Measurements from ENCODE around the gene DBNL.

Gene DBNL

DNA sequence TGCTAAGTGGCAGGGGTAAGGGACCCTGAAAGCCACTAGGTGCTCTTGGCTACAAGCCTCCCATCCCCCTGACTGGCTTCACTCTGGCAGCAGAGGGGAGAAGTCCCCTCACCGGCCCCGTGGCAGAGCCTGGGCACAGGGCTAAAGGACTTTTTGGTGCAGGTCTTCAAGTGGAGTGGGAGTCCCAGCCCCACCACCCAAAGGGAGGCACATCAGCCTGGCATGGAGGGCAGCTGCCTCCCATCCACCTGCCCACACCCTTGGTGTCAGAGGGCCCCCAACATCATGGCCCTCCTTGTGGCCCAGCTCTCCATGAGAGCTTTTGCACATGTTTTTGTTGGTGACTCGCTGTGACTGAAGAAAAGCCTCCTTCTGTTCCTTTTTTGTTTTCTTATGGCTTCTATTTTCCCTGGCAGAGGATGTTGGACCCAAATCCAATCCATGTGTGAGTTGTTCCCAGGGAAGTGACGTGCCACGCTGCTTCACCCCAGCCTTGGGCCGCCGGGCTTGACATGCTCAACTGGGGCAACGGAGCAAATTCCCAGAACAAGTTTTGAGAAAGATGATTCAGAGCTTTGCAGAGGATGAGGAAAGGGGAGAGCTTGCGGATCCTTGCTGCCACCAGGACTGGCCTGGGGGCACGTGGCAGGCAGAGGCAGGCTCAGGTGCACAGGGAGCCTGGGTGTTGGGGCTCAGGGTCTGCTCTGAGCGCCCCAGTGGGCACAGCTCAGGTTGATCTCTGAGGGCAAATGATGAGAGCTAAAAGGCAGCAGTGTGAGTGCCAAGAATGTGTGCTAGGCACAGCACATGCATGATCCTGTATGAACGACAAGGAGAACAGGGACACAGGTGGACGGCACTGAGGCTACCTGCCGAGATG is 57.7 kb downstream of the DBNL start:
- no peak for DNase-seq

DNA sequence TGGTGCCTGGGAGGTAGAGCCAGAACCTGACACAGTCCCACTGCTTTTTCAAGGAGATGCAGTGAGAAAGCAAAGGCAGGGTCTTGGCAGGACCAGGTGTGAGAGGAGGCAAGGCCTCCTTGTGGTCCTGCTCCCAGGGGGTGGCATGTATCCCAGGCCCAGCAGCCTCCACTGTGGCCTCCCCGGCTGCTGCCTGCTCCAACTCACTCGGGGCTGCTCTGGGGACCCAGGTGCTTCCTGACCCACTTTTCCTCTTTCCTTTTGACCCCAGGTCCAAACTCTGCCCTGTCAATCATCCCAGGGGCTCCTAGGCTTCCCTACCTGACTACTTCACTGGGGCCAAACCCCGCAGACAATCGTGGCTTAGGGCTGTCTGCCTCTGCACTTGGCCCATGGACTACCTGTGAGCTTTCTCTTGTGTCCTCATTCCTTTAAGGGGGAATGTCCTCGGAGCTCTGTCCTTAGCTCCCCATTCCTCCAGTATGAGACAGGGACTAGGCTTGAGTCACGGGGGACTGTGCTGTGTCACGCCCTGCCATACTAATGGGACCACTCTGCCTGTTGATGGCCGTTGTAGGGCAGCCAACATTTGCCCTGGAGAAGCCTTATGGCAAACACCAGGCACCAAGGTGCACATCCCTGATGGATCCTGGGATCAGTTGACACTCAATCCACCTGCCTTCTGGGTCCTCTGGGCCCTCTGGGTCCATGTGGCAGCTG is 58.5 kb downstream of the DBNL start:
- no peak for DNase-seq

DNA sequence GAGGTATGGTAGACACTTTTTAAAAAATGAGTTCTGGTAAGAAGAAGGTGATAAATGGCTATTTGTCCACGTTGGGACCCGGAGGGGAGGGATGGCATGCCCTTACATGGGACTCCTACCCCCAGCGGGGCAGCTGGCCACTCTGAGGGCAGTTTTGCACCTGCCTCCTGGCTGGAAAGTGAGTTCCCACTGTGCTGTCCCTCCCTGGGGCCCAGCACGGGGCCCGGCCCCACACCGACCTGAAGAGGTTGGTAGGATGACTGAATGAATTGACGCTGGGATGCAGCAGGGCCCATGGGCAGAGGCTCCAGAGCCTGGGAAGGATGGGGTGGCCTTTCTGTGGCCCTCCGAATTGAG is 59.0 kb downstream of the DBNL start:
- no peak for DNase-seq

DNA sequence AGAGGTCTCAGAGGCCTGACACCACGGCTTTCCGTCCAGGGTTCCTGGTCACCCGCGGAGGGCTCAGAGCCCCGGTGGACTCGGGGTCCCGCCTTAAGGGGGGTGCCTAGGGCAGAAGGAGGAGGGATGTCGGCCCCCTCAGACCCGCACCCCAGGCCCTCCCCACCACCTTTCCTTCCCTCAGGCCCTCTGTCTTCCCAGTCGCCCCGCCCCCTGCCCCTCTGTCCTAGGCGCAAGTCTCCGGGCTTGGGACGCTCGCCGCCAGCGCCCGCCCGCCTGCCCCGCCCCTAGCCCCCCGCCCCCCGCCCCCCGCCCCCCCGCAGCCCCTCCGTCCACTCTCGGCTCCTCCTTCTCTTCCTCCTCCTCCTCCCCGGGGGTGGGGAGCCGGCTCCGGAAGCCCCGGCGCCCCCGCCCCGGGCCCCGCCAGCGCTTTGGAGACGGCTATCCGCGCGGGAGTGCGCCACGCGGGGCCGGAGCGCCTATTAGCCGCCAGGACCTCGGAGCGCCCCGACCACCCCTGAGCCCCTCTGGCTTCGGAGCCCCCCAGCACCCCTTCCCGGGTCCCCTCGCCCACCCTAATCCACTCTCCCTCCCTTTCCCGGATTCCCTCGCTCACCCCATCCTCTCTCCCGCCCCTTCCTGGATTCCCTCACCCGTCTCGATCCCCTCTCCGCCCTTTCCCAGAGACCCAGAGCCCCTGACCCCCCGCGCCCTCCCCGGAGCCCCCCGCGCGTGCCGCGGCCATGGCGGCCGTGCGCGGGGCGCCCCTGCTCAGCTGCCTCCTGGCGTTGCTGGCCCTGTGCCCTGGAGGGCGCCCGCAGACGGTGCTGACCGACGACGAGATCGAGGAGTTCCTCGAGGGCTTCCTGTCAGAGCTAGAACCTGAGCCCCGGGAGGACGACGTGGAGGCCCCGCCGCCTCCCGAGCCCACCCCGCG is 59.7 kb downstream of the DBNL start, which contains the start of gene AEBP1:
Gene AEBP1, plus strand, starts transcription at position 423 of the 937 bp plus-strand sequence. Its CDS starts 321 bp downstream, at position 744.
- DNase-seq = no peak

DNA sequence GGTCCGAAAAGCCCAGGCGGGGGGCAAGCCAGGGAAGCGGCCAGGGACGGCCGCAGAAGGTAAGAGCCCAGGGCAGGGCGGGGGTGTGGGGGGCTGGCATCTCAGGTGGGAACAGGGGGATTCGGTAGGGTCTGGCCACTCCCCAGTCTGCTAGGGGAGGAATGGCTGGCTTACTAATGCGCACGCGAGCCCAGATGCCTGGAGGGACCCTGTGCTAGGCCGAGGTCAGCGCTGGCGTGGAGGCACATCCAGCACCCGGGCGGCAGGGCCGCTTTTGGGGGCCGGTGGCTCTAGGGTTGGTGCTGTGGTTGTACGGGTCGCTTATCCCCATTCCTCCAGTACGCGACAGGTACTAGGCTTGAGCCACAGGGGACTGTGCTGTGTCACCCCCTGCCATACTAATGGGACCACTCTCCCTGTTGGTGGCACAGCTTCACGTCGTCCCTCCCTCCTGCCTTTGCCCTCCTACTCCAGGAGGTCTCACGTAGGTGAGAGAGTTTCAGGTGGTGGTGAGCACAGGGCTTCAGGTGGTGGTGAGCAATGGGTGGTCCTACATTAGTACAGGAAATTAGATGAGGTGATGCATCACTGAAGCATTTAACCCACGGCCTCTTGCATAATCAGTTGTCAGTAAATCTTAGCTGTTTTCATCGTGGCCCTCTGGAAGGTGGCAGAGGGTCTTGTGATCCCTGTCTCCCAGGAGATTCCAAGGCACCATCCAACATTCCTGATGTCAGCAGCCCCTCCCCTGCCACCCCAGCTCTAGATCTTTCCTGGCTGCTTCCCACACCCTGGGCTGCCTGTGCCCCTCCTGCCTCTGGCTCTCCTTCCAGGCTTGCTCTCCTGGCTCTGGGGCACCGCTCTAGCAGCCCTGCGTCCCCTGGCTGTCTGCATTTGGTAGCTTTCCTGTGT is 60.6 kb downstream of the DBNL start:
- no peak for DNase-seq

DNA sequence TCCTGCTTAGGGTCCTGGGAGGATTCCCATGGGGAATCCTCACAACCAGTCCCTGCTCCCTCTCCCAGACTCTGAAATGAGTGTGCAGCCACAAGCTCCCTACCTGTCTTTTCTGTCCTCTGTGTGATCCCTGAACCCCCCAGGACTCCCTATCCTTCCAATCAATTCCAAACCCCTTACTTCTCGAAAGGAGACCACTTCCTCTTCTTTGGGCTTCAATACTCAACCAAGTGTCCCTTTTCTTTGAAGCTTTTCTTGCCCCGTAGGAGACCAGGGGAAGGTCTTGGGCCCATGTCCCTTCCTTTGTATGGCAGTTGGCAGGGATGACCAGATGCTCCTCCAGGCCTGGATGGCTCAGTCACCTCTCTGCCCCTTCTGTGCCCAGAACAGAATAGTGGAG is 61.3 kb downstream of the DBNL start:
- no peak for DNase-seq

DNA sequence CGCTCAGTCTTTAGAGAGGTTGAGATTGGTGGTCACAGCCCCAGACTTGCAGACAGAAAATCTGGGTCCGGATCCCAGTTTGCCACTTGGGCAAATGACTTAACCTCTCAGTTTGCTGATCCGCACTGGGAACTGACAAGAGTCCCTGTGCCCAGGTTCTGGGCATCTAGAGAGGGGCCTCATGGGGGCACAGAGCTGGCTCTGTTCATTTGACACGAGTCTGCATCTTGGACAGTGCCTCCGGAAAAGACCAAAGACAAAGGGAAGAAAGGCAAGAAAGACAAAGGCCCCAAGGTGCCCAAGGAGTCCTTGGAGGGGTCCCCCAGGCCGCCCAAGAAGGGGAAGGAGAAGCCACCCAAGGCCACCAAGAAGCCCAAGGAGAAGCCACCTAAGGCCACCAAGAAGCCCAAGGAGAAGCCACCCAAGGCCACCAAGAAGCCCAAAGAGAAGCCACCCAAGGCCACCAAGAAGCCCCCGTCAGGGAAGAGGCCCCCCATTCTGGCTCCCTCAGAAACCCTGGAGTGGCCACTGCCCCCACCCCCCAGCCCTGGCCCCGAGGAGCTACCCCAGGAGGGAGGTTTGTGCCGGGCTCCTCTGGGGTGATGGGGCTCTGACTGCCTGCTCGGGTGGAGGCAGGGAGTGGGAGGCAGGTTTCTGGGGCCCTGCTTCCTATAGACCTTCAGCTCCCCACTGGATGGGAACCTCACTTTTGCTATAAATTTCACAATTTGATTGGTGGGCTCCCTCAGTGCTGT is 62.0 kb downstream of the DBNL start:
- DNase-seq = no peak

DNA sequence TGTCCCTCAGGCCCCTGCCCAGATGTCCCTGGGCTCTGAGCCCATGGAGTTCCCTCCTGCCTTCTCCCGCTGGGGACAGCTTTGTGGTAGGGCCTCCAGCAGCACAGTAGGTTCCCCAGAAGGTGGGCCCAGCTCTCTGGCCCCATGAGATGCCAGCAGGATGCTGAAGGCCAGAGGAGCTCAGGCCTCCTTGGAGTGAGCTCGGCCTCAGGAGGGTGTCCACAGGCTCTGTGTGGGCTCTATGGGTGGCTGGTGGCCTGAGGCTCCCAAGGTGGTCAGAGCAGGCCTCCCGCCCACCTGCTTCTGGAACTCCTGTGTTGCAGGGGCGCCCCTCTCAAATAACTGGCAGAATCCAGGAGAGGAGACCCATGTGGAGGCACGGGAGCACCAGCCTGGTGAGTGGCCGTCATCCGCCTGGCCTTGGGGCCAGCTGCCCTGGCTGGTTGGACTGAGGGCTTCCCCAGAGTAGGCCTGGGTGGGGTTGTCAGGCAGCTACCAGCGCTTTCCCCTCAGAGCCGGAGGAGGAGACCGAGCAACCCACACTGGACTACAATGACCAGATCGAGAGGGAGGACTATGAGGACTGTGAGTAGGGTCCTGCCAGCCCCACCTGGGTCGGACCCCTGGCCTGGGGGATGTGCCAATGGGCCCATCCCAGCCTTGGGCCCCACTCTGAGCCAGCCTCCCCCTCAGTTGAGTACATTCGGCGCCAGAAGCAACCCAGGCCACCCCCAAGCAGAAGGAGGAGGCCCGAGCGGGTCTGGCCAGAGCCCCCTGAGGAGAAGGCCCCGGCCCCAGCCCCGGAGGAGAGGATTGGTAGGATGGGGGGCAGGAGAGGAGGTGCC is 62.8 kb downstream of the DBNL start:
- DNase-seq = no peak

DNA sequence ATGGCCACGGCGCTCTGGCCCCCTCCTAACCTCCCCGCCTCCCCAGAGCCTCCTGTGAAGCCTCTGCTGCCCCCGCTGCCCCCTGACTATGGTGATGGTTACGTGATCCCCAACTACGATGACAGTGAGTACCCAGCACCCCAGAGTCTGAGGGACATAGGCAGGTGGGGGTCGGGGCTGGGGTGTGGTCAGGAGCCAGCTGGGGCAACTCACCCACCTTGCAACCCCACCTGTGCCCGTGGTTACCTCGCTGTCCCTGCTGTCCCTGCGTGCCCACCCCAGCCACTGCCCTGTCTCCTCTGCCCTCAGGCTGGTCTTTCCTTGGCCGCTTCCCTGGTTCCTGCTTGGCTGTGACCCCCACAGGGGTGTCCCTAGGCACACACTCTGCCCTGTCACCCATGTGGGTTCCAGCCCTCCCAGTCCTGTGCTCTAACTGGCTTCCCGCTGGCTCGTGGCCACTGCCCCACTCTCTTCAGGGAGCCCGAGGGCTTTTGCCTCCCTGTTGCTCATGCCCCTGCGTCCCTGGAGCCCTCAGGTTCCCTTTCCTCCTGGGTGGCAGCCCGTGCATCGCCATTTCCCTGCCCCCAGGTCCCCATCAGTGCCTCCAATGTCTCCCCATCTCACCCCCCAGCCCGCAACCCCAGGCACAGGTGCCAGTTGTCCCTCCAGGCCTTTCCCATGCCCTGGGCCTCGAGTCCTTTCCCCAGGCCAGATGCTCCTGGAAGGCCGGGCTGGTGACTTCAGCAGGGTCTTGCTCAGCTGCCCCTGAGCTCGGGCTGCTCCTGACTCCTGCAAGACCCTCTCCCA is 63.7 kb downstream of the DBNL start:
- DNase-seq = no peak

DNA sequence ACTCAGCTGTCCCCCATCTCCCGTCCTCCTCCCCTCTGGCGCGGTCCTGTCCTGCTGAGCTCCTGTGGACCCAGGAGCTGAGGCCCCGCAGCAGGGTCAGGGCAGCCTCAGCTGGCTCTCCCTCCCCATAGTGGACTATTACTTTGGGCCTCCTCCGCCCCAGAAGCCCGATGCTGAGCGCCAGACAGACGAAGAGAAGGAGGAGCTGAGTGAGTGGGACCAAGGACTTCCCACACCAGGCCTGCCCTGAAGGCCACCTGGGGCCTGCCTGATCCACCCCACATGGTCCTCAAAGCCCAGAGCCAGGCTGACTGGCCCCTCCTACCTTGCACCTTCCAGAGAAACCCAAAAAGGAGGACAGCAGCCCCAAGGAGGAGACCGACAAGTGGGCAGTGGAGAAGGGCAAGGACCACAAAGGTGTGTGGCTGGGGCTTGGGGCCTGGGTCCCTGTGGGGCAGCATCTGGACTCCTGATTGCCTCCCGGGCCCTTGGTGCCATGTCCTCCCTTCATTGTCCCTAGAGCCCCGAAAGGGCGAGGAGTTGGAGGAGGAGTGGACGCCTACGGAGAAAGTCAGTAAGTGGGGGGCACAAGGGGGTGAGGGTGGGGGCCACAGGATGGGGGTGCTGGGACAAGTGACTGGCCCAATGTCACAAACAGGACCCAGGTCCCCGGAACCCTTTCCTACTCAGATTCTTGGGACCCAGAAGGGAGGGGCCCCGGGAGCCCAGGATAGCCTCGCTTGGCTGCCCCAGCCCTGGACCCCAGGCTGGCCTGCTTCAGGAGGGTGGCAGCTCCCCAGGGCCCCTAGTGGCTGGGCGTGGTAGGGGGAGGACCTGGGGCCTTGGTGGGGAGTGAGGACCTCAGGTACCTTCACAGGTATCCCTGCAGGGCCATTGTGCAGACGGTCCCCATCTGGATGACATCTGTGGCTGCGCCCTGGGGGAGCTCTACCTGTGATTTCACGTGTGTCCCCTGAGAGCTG is 64.6 kb downstream of the DBNL start:
- DNase-seq = no peak

DNA sequence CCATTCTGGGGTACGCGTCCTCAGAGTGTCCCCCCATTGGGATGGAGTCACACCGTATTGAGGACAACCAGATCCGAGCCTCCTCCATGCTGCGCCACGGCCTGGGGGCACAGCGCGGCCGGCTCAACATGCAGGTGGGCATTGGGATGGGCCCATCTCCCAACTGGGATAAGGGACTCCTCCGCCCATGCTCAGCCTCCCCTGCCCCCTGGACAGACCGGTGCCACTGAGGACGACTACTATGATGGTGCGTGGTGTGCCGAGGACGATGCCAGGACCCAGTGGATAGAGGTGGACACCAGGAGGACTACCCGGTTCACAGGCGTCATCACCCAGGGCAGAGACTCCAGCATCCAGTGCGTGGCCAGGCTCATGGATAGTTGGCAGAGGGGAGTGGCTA is 65.5 kb downstream of the DBNL start:
- DNase-seq = no peak

DNA sequence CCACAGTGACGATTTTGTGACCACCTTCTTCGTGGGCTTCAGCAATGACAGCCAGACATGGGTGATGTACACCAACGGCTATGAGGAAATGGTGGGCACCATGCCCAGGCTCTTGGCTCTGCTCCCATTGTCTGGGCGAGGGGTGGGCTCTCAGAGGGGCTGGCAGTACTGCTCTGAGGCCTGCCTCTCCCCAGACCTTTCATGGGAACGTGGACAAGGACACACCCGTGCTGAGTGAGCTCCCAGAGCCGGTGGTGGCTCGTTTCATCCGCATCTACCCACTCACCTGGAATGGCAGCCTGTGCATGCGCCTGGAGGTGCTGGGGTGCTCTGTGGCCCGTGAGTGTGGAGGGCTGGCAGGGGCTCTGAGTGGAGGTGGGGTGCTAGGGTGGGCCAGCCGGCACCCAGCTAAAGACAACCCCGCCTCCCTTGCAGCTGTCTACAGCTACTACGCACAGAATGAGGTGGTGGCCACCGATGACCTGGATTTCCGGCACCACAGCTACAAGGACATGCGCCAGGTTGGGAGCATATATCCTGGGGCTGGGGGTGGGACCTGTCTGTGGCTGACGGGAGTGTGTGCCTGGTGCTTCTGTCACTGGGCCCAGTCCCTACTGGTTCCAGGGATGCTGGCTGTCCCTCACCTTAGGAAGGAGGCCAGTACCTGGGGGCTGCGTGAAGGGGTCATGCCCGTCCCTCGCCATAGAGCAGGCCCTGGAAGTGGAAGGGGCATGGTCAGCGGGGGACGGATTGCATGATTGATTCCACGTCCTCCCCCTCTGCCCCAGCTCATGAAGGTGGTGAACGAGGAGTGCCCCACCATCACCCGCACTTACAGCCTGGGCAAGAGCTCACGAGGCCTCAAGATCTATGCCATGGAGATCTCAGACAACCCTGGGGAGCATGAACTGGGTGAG is 66.5 kb downstream of the DBNL start:
- no peak for DNase-seq

Measured in NCI-H1048 (cell line).